ENCODE results near the gene GPX6.

Gene GPX6

DNA sequence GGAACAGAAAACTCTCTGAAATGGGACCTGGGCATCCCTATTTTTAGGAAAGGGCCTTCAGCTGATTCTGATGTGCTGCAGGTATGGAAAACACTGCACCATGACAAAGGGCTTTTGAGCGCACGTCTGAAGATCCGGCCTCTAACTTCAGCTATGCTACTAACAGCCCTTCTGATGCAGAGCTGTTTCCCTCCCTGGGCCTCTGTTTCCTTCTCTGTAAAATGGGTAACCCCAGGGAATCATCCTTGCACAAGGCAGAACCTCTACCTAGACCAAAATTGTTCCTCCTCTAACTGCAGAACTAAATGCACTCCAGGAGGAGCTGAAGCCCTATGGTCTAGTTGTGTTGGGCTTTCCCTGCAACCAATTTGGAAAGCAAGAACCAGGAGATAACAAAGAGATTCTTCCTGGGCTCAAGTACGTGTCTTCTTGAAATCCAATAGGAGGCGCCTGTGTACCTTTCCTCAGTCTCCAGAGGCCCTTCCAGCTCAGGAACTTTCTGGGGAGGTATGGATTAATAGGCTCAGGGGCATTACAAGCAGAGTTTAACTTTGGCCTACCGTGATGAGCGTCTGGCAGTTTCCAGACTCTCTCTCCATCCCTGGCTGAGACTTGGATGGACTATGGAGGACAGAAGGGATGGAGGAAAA, 16.0 kb upstream of the GPX6 start:
- TF ChIP-seq RAD21 (IDR thresholded peaks at IDR 0.05; ENCODE audit: low read depth) (peak; percentile 20), FOXM1 (IDR thresholded peaks at IDR 0.05; ENCODE audit: borderline replicate concordance, low read depth) (no peak)

- no peak for TF ChIP-seq EP300 (IDR thresholded peaks at IDR 0.05; ENCODE audit: borderline replicate concordance)
- TF ChIP-seq, protein P1, sequence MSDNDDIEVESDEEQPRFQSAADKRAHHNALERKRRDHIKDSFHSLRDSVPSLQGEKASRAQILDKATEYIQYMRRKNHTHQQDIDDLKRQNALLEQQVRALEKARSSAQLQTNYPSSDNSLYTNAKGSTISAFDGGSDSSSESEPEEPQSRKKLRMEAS (IDR thresholded peaks at IDR 0.05), result no peak
- TF ChIP-seq NFIC (IDR thresholded peaks at IDR 0.05), result no peak
- TF ChIP-seq FOXM1 (IDR thresholded peaks at IDR 0.05; ENCODE audit: borderline replicate concordance, low read depth), result no peak
- no peak for TF ChIP-seq TEAD4 (IDR thresholded peaks at IDR 0.05)
- TF ChIP-seq, protein P2, sequence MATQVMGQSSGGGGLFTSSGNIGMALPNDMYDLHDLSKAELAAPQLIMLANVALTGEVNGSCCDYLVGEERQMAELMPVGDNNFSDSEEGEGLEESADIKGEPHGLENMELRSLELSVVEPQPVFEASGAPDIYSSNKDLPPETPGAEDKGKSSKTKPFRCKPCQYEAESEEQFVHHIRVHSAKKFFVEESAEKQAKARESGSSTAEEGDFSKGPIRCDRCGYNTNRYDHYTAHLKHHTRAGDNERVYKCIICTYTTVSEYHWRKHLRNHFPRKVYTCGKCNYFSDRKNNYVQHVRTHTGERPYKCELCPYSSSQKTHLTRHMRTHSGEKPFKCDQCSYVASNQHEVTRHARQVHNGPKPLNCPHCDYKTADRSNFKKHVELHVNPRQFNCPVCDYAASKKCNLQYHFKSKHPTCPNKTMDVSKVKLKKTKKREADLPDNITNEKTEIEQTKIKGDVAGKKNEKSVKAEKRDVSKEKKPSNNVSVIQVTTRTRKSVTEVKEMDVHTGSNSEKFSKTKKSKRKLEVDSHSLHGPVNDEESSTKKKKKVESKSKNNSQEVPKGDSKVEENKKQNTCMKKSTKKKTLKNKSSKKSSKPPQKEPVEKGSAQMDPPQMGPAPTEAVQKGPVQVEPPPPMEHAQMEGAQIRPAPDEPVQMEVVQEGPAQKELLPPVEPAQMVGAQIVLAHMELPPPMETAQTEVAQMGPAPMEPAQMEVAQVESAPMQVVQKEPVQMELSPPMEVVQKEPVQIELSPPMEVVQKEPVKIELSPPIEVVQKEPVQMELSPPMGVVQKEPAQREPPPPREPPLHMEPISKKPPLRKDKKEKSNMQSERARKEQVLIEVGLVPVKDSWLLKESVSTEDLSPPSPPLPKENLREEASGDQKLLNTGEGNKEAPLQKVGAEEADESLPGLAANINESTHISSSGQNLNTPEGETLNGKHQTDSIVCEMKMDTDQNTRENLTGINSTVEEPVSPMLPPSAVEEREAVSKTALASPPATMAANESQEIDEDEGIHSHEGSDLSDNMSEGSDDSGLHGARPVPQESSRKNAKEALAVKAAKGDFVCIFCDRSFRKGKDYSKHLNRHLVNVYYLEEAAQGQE (IDR thresholded peaks at IDR 0.05; ENCODE audit: low read depth), result no peak
- no peak for TF ChIP-seq TCF12 (IDR thresholded peaks at IDR 0.05; ENCODE audit: low read depth)
- no peak for TF ChIP-seq CEBPB (IDR thresholded peaks at IDR 0.05)
- no peak for TF ChIP-seq CREB1 (IDR thresholded peaks at IDR 0.05; ENCODE audit: low read depth)
- no peak for TF ChIP-seq YY1 (IDR thresholded peaks at IDR 0.05; ENCODE audit: low read depth)
- TF ChIP-seq RAD21 (IDR thresholded peaks at IDR 0.05; ENCODE audit: low read depth), result no peak
- TF ChIP-seq, protein P3, sequence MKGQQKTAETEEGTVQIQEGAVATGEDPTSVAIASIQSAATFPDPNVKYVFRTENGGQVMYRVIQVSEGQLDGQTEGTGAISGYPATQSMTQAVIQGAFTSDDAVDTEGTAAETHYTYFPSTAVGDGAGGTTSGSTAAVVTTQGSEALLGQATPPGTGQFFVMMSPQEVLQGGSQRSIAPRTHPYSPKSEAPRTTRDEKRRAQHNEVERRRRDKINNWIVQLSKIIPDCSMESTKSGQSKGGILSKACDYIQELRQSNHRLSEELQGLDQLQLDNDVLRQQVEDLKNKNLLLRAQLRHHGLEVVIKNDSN (IDR thresholded peaks at IDR 0.05), result no peak
- TF ChIP-seq TAF1 (IDR thresholded peaks at IDR 0.05; ENCODE audit: low read depth), result no peak
- no peak for TF ChIP-seq ZBTB7A (IDR thresholded peaks at IDR 0.05; ENCODE audit: low read depth)
- TF ChIP-seq EGR1 (IDR thresholded peaks at IDR 0.05), result no peak
Observed at GRCh38 chr6:28530777-28531176, 15.2 kb upstream of the GPX6 start.

DNA sequence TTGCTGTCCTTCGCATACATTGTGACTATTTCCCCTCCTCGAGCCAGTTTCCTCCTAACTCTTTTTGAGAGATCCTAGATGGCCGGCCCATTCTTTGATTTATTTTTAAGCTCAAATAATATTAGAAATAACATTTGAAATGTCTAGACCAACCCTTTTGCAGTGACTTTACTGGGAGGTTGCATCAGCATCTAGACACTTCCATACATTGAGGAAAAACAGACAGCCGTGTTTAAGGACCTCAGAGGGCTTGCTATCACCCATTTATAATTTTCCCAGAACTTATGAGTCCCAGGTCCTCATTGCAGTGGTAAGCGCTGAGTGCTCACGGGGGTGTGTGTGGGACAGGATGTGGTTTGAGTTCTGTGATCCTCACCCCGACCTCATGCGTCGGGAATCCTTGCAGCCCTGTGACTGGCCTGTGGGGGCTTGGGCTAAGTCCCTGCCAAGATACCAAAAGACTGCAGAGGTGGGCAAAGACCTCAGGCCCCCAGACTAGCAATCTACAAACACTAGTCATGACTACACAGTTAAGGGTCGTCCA, 10.0 kb upstream of the GPX6 start, which contains the start of gene GPX5:
GPX5 (plus strand) TSS at position 386 of the 544 bp plus-strand sequence; CDS start at position 519, 133 bp downstream.
- TF ChIP-seq ZBTB7A (IDR thresholded peaks at IDR 0.05; ENCODE audit: low read depth) (no peak), FOXM1 (IDR thresholded peaks at IDR 0.05; ENCODE audit: borderline replicate concordance, low read depth) (no peak), TCF12 (IDR thresholded peaks at IDR 0.05; ENCODE audit: low read depth) (no peak), TAF1 (IDR thresholded peaks at IDR 0.05; ENCODE audit: low read depth) (no peak), TEAD4 (IDR thresholded peaks at IDR 0.05) (no peak), RAD21 (IDR thresholded peaks at IDR 0.05; ENCODE audit: low read depth) (no peak), NFIC (IDR thresholded peaks at IDR 0.05) (no peak), YY1 (IDR thresholded peaks at IDR 0.05; ENCODE audit: low read depth) (no peak), CREB1 (IDR thresholded peaks at IDR 0.05; ENCODE audit: low read depth) (no peak), EP300 (IDR thresholded peaks at IDR 0.05; ENCODE audit: borderline replicate concordance) (no peak), CEBPB (IDR thresholded peaks at IDR 0.05) (no peak), EGR1 (IDR thresholded peaks at IDR 0.05) (no peak)
- TF ChIP-seq, protein P3 (IDR thresholded peaks at IDR 0.05), result no peak
- TF ChIP-seq, protein P1 (IDR thresholded peaks at IDR 0.05), result no peak
- TF ChIP-seq, protein P2 (IDR thresholded peaks at IDR 0.05; ENCODE audit: low read depth), result no peak

DNA sequence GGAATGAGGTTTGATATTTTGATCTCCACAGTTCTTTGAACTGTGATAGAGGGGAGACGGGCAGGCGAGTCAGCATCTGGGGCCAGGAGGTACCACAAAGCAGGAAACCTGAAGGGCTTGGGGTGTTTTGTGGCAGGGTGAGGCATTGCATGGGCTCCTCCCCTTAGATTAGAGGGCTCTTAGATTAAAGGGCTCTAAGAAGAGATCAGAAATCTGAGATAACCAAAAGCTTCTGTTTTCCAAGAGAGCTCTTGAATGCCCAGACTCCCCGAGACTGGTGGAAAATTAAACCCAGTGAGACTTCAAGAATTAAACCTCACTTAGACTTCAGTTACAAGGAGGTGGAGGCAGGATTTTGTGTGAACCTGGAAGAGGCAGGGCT, 7.6 kb upstream of the GPX6 start:
- TF ChIP-seq YY1 (IDR thresholded peaks at IDR 0.05; ENCODE audit: low read depth) (no peak), EGR1 (IDR thresholded peaks at IDR 0.05) (no peak)
- TF ChIP-seq, protein P2 (IDR thresholded peaks at IDR 0.05; ENCODE audit: low read depth), result no peak

Measured in Ishikawa (cell line).